OCI-LY7 (cell line): ENCODE data around the gene C16orf74. TPM values are rescaled to one million over a fixed set of nuclear protein-coding genes. Genes with fewer than 3 reads are reported as not detected.

Experiments
- BruUV-seq: library from RNA; stranded (reverse); fragments of 400-500 nt; replicated peaks from 2 replicates; lab custom pipeline; 2021; lab: Mats Ljungman, UMichigan
- CTCF ChIA-PET: fragments of 300-600 bp; sonication (Branson Sonifier 250); formaldehyde crosslinking; loops from one replicate; lab custom pipeline; 2022; ENCODE audit warnings: antibody characterized with exemption; ENCODE audit not compliant: unreplicated experiment; lab: Charles Lee
- POLR2A ChIA-PET: fragments of 300-600 bp; sonication (Branson Sonifier 250); formaldehyde crosslinking; loops from one replicate; lab custom pipeline; 2022; ENCODE audit warnings: antibody characterized with exemption; lab: Charles Lee
- DNase-seq: peaks from one replicate; pipeline ENCODE4 v3.0.0-alpha.2; 2015; ENCODE audit warnings: low spot score
- H2AFZ ChIP-seq: fragments of 200-600 bp; sonication (generic), shearing (Covaris generic); 2 replicates; pipeline ENCODE4 v1.6.1; 2014; ENCODE audit warnings: mild to moderate bottlenecking, antibody characterized with exemption, low read length, moderate library complexity
- H3K27ac ChIP-seq: fragments of 200-600 bp; sonication (generic); 2 replicates; pipeline ENCODE4 v1.5.1; 2014; ENCODE audit warnings: mixed run types, low read depth, mild to moderate bottlenecking, moderate library complexity, low read length, inconsistent platforms; ENCODE audit not compliant: poor library complexity, severe bottlenecking
- H3K36me3 ChIP-seq: fragments of 200-600 bp; sonication (generic); 2 replicates; pipeline ENCODE4 v1.6.1; 2014; ENCODE audit warnings: mild to moderate bottlenecking, antibody characterized with exemption, low read length, moderate library complexity, mixed read lengths; ENCODE audit not compliant: insufficient read depth
- H3K4me1 ChIP-seq: fragments of 200-600 bp; sonication (generic); 2 replicates; pipeline ENCODE4 v1.5.1; 2014; ENCODE audit warnings: mild to moderate bottlenecking, low read length; ENCODE audit not compliant: insufficient read depth, poor library complexity, severe bottlenecking
- H3K4me2 ChIP-seq: fragments of 200-600 bp; sonication (generic); 2 replicates; pipeline ENCODE4 v1.6.1; 2014; ENCODE audit warnings: mild to moderate bottlenecking, low read length
- H3K4me3 ChIP-seq: fragments of 200-600 bp; sonication (generic); 2 replicates; pipeline ENCODE4 v1.5.1; 2014; ENCODE audit warnings: mild to moderate bottlenecking, low read depth, low read length; ENCODE audit not compliant: poor library complexity, severe bottlenecking
- H3K79me2 ChIP-seq: fragments of 200-600 bp; sonication (generic); 2 replicates; pipeline ENCODE4 v1.6.1; 2016; ENCODE audit warnings: low read depth, mild to moderate bottlenecking, low read length, moderate library complexity, mixed read lengths; ENCODE audit not compliant: insufficient read depth
- H3K9me2 ChIP-seq: fragments of 200-600 bp; sonication (generic); 2 replicates; pipeline ENCODE4 v1.6.1; 2016; ENCODE audit warnings: mild to moderate bottlenecking, low read length, mixed read lengths; ENCODE audit not compliant: insufficient read depth
- H3K9me3 ChIP-seq: fragments of 200-600 bp; sonication (generic); 2 replicates; pipeline ENCODE4 v1.6.1; 2014; ENCODE audit warnings: mild to moderate bottlenecking, mixed run types, low read length, mixed read lengths
- H4K20me1 ChIP-seq: fragments of 200-600 bp; sonication (generic); 2 replicates; pipeline ENCODE4 v1.6.1; 2014; ENCODE audit warnings: mild to moderate bottlenecking, antibody characterized with exemption, low read length, moderate library complexity, mixed read lengths; ENCODE audit not compliant: insufficient read depth
- EZH2phosphoT487 ChIP-seq: fragments of 200-600 bp; sonication (generic); IDR thresholded peaks from 2 replicates; pipeline ENCODE4 v1.6.1; 2018; ENCODE audit warnings: low read depth, borderline replicate concordance, mild to moderate bottlenecking, mixed run types, antibody characterized with exemption, low read length, moderate library complexity, mixed read lengths
- intact Hi-C: fragments of 100-400 bp; cut with micrococcal nuclease; formaldehyde crosslinking; loops from one replicate; pipeline ENCODE4 v1.10.0; 2022; ENCODE audit not compliant: unreplicated experiment
- total RNA-seq, 2 experiments: library from RNA; depleted of rRNA in 1 of 2; stranded (reverse); fragments of >200 nt in 1 of 2; shearing (Covaris generic) in 1 of 2; gene quantifications; 2 replicates each; pipeline ENCODE4 v1.2.3, GENCODE V29; 2014 to 2022
- TF ChIP-seq, protein P1 (sequence below): fragments of 200-600 bp; sonication (generic); conservative IDR thresholded peaks from 2 replicates; pipeline ENCODE4 v1.5.1; 2014; ENCODE audit warnings: mild to moderate bottlenecking, antibody characterized with exemption, low read length, moderate library complexity, mixed read lengths

Gene C16orf74
- total RNA-seq, 2 experiments from 2014 or later, result 6.8 to 9.7 TPM

DNA sequence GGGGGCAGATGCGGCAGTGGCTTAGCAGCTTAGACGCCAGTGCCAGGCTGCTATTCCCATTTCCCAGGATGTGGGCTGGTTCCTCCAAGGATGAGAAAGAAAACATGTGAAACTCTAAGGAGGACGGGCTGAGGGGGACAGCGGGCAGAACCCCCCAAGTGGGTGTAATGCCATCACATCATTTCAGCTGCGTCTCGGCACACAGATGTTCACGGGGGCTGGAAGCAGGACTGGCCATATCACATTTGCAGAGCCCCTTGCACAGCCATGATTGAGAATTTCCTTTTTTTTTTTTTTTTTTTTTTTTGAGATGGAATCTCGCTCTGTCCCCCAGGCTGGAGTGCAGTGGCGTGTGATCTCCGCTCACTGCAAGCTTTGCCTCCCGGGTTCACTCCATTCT lies 46.9 kb downstream of the C16orf74 start:
- intact Hi-C loops, result no loop called here

DNA sequence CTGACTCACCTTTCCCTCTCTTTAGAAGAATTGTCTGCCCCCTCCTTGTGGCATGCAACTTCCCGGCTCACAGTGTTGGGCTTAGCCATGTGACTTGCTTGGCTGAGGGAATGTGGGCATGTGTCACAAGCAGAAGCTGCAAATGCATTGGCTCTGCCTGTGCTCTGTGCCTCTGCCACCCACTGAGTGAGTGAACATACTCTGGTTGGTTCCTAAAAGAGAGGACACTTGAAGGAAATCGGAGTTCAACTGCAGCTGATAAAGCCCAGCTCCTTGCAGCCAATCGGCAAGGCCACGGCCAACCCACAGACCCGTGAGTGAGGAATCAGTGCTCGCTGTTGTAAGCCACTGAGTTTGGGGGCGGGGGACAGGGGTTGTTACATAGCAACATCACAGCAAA lies 51.3 kb downstream of the C16orf74 start:
- Histone ChIP-seq H2AFZ (no peak overlapping the region), H3K36me3 (no peaks in the 10 kb centered on the region)
- CTCF ChIA-PET, result no interaction called here

More for the DNA sequence above, 46.9 kb downstream of the C16orf74 start:
- POLR2A ChIA-PET, result interaction anchor here (0.5 to 0.7 kb wide), 2 partner anchors 105 to 1055 kb away, joined by 4 to 7 read pairs; no protein-coding TSS in a partner anchor
- TF ChIP-seq, protein P1, sequence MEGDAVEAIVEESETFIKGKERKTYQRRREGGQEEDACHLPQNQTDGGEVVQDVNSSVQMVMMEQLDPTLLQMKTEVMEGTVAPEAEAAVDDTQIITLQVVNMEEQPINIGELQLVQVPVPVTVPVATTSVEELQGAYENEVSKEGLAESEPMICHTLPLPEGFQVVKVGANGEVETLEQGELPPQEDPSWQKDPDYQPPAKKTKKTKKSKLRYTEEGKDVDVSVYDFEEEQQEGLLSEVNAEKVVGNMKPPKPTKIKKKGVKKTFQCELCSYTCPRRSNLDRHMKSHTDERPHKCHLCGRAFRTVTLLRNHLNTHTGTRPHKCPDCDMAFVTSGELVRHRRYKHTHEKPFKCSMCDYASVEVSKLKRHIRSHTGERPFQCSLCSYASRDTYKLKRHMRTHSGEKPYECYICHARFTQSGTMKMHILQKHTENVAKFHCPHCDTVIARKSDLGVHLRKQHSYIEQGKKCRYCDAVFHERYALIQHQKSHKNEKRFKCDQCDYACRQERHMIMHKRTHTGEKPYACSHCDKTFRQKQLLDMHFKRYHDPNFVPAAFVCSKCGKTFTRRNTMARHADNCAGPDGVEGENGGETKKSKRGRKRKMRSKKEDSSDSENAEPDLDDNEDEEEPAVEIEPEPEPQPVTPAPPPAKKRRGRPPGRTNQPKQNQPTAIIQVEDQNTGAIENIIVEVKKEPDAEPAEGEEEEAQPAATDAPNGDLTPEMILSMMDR, result no peak
- no peak for TF ChIP-seq EZH2phosphoT487
- no peaks in the 10 kb centered on the region for H4K20me1 ChIP-seq
- CTCF ChIA-PET, result interaction anchor here (0.9 kb wide), 1 partner anchor 15 kb away, joined by 3 read pairs; no protein-coding TSS in a partner anchor
- no peaks in the 10 kb centered on the region for H3K36me3 ChIP-seq
- no peak for DNase-seq
- H3K4me3 ChIP-seq, result no peak overlapping the region
- no peaks in the 10 kb centered on the region for H3K9me3 ChIP-seq
- BruUV-seq, result no TSS peak
- no peak overlapping the region for H2AFZ ChIP-seq
- H3K79me2 ChIP-seq, result no peaks in the 10 kb centered on the region
- no peak overlapping the region for H3K27ac ChIP-seq
- no peaks in the 10 kb centered on the region for H3K9me2 ChIP-seq
- H3K4me2 ChIP-seq, result no peak overlapping the region
- H3K4me1 ChIP-seq, result no peaks in the 10 kb centered on the region

More for the DNA sequence above, 51.3 kb downstream of the C16orf74 start:
- TF ChIP-seq, protein P1, result no peak
- no peak for TF ChIP-seq EZH2phosphoT487
- Histone ChIP-seq H3K4me2 (no peak overlapping the region), H3K27ac (no peak overlapping the region), H4K20me1 (no peaks in the 10 kb centered on the region), H3K4me1 (peaks cover 7% of the 10 kb centered on the region), H3K4me3 (no peak overlapping the region), H3K9me3 (no peaks in the 10 kb centered on the region), H3K9me2 (no peaks in the 10 kb centered on the region), H3K79me2 (no peaks in the 10 kb centered on the region)
- POLR2A ChIA-PET, result no interaction called here
- intact Hi-C loops, result no loop called here
- no peak for DNase-seq
- BruUV-seq, result no TSS peak
